Astrocyte (in vitro differentiated cells and primary cell): ENCODE results near the gene MROH2B.

Experiments used
- EZH2 ChIP-seq: IDR thresholded peaks from 2 replicates; pipeline ENCODE4 v1.6.1; 2012; ENCODE audit warnings: mild to moderate bottlenecking, low read length, inconsistent platforms; ENCODE audit not compliant: insufficient read depth
- TF ChIP-seq, protein P1 (sequence below): IDR thresholded peaks from 2 replicates; pipeline ENCODE4 v1.5.1; 2011; ENCODE audit warnings: low read depth, mild to moderate bottlenecking, inconsistent platforms, low read length, moderate library complexity; ENCODE audit not compliant: insufficient read depth

DNA sequence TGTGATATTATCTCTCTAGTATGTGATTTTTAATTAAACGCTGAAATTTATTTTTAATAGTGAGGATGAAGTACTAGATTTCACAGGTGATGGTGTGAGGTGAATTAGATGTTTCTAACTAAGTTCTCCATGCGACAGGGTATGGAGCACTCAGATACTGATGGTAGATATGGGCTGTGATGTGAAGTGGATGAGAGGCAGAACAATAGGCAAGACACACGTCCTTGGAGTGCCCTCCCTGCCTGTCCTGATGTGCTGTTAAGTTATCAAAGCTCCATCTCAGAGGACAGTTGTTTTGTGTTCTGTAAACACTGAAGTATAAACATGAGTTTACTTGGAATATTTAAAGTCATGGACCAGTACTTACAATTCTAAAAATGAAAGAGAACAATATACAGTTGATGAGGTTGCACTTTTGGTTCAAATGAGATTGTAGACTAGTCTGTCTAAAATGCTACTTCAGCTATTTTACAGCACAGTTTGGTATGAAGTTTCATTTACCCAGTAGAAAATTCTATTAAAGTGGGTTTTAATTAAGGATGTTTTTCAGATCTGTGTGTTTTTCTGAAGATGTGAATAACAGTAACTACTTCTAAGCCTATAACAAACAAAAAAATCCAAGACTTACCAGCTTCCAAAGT is 97.7 kb downstream of the MROH2B start:
- TF ChIP-seq, protein P1, sequence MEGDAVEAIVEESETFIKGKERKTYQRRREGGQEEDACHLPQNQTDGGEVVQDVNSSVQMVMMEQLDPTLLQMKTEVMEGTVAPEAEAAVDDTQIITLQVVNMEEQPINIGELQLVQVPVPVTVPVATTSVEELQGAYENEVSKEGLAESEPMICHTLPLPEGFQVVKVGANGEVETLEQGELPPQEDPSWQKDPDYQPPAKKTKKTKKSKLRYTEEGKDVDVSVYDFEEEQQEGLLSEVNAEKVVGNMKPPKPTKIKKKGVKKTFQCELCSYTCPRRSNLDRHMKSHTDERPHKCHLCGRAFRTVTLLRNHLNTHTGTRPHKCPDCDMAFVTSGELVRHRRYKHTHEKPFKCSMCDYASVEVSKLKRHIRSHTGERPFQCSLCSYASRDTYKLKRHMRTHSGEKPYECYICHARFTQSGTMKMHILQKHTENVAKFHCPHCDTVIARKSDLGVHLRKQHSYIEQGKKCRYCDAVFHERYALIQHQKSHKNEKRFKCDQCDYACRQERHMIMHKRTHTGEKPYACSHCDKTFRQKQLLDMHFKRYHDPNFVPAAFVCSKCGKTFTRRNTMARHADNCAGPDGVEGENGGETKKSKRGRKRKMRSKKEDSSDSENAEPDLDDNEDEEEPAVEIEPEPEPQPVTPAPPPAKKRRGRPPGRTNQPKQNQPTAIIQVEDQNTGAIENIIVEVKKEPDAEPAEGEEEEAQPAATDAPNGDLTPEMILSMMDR, result no peak
- no peak for TF ChIP-seq EZH2
